Lung (tissue), 12 donors: ENCODE data around the gene SNX5. TPM values are rescaled to one million over a fixed set of nuclear protein-coding genes. Genes with fewer than 3 reads are reported as not detected.

Experiments used
- ATAC-seq: fragments of 200-7000 bp; cut with Tn5 transposase; one replicate; pipeline ENCODE4 v1.9.1; 2020; ENCODE audit warnings: moderate number of reproducible peaks; ENCODE audit not compliant: insufficient read depth, low FRiP score
- DNase-seq, 3 donors: peaks; one replicate each; pipeline ENCODE4 v3.0.0-alpha.2; 2013 to 2017
- H3K27ac ChIP-seq, 2 donors: one replicate each; pipeline ENCODE4 v1.5.1; 2013; ENCODE audit warnings: mild to moderate bottlenecking in 2 of 2, moderate library complexity in 2 of 2, control low read depth in 1 of 2, inconsistent platforms in 1 of 2, low read depth in 1 of 2, low read length in 1 of 2
- H3K27me3 ChIP-seq, 3 donors: one replicate each; pipeline ENCODE4 v1.5.1; 2013; ENCODE audit warnings: low read length in 2 of 3; ENCODE audit not compliant: control insufficient read depth in 3 of 3, insufficient read depth in 3 of 3
- H3K36me3 ChIP-seq, 4 donors: one replicate each; pipeline ENCODE4 v1.5.1; 2013; ENCODE audit warnings: low read length in 4 of 4, mild to moderate bottlenecking in 1 of 4, moderate library complexity in 1 of 4; ENCODE audit not compliant: control insufficient read depth in 4 of 4, insufficient read depth in 4 of 4
- H3K4me1 ChIP-seq, 5 donors: one replicate each; pipeline ENCODE4 v1.5.1; 2013; ENCODE audit warnings: low read length in 5 of 5, mild to moderate bottlenecking in 2 of 5, moderate library complexity in 1 of 5; ENCODE audit not compliant: control insufficient read depth in 5 of 5, insufficient read depth in 5 of 5
- H3K4me3 ChIP-seq: one replicate; pipeline ENCODE4 v1.5.1; 2013; ENCODE audit warnings: mild to moderate bottlenecking, control low read depth, moderate library complexity
- H3K9ac ChIP-seq, 2 donors: one replicate each; pipeline ENCODE4 v1.5.1; 2013; ENCODE audit warnings: low read length in 2 of 2, control low read depth in 1 of 2; ENCODE audit not compliant: insufficient read depth in 1 of 2
- H3K9me3 ChIP-seq, 4 donors: one replicate each; pipeline ENCODE4 v1.5.1; 2013; ENCODE audit warnings: low read length in 3 of 4, mild to moderate bottlenecking in 1 of 4, moderate library complexity in 1 of 4; ENCODE audit not compliant: control insufficient read depth in 4 of 4, insufficient read depth in 3 of 4
- WGBS, 2 donors: extraction: QIAGEN DNeasy Blood & Tissue Kit; methylation state at CpG; one replicate each; pipeline ENCODE4 v1.1.7; 2013; 5-methylcytosine and 5-hydroxymethylcytosine counted together
- polyA plus RNA-seq, 2 donors: library from polyadenylated mRNA; stranded (reverse); fragments of 200-250 nt; gene quantifications; one replicate each; pipeline ENCODE4 v1.2.1, GENCODE V29; 2013
- total RNA-seq, 2 donors: library from RNA; depleted of rRNA in 1 of 2; stranded (reverse); fragments of >200 nt in 1 of 2; gene quantifications; one replicate each; pipeline ENCODE4 v1.2.1, GENCODE V29; 2014 to 2021
- TF ChIP-seq, protein P1 (sequence below): IDR thresholded peaks from 2 replicates; pipeline ENCODE4 v1.5.1; 2012; ENCODE audit warnings: mild to moderate bottlenecking; ENCODE audit errors: control extremely low read depth, extremely low read depth
- donor health status: control.
- donor health status: control.
- donor health status: Bipolar disorder and iron deficiency.
- donor health status: healthy.
- donor health status: DM: yes; HTN: yes; CAD: no.

SNX5 gene
- total and polyA plus RNA-seq, 4 donors: 66.6 to 194 (median 86.7) TPM

DNA sequence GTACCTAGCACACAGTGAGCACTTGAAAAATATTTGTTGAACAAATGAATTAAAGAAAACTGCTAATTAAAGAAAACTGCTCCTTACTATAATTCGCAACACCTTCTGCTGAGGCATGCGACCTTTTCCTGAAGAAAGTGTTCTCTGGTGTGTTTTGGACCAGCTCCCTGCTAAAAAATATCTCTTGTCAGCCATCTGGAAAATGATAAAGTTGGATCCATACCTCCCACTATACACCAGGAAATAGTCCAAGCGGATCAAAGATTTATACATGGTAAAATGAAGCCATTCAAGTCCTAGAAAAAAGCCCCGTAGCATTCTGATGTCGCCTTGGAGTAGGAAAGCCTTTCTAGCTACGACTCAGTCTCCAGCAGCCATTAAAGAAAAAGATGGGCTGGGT is 45.8 kb upstream of the SNX5 start:
- Histone ChIP-seq H3K27ac (no peak overlapping the region), H3K27me3 (no peaks in the 10 kb centered on the region), H3K9me3 (no peaks in the 10 kb centered on the region), H3K4me3 (no peak overlapping the region), H3K4me1 (no peaks in the 10 kb centered on the region), H3K9ac (no peak overlapping the region), H3K36me3 (no peaks in the 10 kb centered on the region)
- TF ChIP-seq, protein P1, sequence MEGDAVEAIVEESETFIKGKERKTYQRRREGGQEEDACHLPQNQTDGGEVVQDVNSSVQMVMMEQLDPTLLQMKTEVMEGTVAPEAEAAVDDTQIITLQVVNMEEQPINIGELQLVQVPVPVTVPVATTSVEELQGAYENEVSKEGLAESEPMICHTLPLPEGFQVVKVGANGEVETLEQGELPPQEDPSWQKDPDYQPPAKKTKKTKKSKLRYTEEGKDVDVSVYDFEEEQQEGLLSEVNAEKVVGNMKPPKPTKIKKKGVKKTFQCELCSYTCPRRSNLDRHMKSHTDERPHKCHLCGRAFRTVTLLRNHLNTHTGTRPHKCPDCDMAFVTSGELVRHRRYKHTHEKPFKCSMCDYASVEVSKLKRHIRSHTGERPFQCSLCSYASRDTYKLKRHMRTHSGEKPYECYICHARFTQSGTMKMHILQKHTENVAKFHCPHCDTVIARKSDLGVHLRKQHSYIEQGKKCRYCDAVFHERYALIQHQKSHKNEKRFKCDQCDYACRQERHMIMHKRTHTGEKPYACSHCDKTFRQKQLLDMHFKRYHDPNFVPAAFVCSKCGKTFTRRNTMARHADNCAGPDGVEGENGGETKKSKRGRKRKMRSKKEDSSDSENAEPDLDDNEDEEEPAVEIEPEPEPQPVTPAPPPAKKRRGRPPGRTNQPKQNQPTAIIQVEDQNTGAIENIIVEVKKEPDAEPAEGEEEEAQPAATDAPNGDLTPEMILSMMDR: no peak
- DNase-seq (no peak), ATAC-seq (no peak)
- WGBS, 2 donors: 93 to 95% methylated on average over 6 of the region's 6 CpGs

DNA sequence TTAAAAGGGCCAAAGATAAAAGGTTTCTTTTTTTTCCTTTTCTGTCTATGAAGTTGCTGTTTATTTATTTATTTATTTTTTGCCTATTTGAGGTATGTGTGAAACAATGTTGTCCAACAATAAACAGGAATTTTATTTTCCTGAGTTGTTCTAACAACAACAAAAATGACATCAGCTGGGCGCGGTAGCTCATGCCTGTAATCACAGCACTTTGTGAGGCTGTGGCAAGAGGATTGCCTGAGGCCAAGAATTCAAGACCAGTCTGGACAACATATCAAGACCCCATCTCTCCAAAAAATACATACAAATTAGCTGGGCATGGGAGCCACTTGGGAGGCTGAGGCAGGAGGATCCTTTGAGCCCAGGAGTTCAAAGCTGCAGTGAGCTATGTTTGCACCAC is 44.3 kb upstream of the SNX5 start:
- Histone ChIP-seq H3K27ac (no peak overlapping the region), H3K9me3 (no peaks in the 10 kb centered on the region), H3K27me3 (no peaks in the 10 kb centered on the region), H3K9ac (no peak overlapping the region), H3K36me3 (no peaks in the 10 kb centered on the region), H3K4me3 (no peak overlapping the region), H3K4me1 (peaks cover 0 to 5% (median 0%) of the 10 kb centered on the region in 5 donors)
- ATAC-seq (no peak), DNase-seq (no peak)
- TF ChIP-seq, protein P1: no peak
- 94 to 100% methylated on average over 2 of the region's 2 CpGs for WGBS, 2 donors

DNA sequence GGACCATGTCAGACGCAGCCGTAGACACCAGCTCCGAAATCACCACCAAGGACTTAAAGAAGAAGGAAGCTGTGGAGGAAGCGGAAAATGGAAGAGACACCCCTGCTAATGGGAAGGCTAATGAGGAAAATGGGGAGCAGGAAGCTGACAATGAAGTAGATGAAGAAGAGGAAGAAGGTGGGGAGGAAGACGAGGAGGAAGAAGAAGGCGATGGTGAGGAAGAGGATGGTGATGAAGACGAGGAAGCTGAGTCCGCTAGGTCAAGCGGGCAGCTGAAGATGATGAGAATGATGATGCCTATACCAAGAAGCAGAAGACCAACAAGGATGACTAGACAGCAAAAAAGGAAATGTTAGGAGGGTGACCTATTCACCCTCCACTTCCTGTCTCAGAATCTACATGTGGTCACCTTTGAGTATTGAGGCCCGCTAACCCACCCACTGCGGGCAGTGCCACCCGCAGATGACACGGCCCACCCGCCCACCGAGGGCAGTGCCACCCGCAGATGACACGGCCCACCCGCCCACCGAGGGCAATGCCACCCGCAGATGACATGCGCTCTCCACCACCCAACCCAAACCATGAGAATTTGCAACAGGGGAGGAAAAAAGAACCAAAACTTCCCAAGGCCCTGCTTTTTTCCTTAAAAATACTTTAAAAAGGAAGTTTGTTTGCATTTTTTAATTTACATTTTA is 43.5 kb upstream of the SNX5 start:
- DNase-seq: no peak
- WGBS, 2 donors: 90 to 93% methylated on average over 21 of the region's 21 CpGs
- no peaks in the 10 kb centered on the region for H3K27me3 ChIP-seq

More for the DNA sequence above, 43.5 kb upstream of the SNX5 start:
- Histone ChIP-seq H3K9ac (no peak overlapping the region), H3K9me3 (no peaks in the 10 kb centered on the region), H3K4me1 (peaks cover 0 to 12% (median 0%) of the 10 kb centered on the region in 5 donors), H3K27ac (no peak overlapping the region), H3K4me3 (no peak overlapping the region), H3K36me3 (no peaks in the 10 kb centered on the region)
- no peak for ATAC-seq
- TF ChIP-seq, protein P1: no peak
